HG03175 (cell line): ENCODE data around the gene MAN2A2.

Experiments used
- ATAC-seq: cut with Tn5 transposase; IDR thresholded peaks from one replicate; pipeline ENCODE4 v1.9.1; 2021; ENCODE audit warnings: mild to moderate bottlenecking, moderate library complexity; ENCODE audit not compliant: unreplicated experiment

The MAN2A2 gene

DNA sequence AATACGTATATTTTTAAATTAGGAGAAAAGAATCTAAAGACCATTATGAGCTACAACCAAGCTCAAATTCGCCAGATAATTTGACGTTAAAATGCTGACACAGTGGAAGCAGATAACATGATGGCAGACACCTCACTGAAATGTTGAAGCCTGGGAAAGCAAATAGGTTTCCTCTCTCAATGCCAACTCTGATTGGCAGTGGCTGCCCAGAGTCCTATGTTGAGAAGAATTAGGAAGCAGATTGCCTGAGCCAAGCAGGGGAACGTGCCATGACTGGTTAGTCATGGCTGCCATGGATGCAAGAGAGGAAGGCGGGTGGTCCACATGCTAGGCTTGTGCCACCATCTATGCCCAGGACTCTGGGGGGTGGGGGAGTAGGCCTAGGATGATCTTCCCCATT lies 35.2 kb downstream of the MAN2A2 start:
- no peak for ATAC-seq

DNA sequence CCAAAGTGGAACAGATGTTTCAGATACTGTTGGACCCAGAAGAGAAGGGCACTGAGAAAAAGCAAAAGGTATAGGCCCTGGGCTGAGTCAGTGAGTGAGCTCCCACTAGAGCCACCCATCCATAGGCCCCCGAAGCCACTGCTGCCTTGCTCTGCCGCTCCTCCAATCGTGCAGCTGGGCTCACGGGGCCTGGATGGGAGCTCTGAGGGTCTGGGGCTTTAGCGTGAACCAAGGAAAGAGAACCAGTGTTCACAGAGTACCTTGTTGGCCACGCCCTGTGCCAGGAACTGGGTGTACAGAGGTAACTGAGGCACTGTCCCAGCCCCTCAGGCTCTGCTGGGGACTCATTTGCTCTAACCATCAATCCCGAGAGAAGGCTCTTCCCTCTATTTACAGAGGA lies 36.7 kb downstream of the MAN2A2 start:
- ATAC-seq = no peak

DNA sequence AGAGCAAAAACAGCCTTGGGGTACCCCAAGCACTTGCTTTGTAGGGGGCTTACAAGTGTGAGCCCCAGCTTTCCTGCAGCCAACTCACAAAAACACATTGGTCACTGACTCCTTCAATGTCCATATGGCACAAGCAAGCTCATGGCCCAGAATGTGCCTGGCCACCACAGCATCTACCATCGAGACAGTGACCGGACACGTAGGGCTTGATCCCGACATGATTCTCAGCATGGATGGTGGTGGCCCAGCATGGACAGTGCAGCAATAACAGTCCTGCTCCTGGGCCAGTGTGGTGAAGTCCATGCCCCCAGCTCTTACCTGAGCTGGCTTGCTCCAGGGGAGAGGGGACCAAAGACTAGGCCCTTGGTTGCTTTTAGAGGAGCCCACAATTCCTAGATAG lies 37.9 kb downstream of the MAN2A2 start:
- no peak for ATAC-seq

DNA sequence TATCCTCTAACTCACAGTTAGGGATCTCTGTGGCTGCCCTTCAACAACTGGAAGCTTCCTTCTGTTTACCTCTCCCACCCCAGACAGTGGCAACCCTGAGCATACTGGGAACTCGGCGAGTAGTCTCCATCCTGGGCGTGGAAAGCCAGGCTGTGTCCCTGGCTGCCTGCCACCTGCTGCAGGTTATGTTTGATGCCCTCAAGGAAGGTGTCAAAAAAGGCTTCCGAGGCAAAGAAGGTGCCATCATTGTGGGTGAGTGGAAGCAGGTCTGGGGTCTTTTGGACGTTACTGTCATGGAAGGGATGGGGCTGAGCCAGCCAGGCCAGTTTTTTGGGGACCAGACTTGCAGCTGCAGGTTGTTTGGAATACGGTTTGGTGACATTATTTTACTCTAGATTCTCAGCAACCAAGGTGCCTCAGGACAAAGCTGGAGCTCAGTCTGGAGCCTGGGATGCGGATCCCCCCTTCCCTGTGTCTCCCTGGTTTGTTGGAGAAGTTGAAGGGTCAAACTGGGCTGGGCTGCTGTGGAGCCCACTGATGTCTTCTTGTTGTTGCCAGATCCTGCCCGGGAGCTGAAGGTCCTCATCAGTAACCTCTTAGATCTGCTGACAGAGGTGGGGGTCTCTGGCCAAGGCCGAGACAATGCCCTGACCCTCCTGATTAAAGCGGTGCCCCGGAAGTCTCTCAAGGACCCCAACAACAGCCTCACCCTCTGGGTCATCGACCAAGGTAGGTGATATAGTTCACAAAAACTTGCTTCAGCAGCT lies 39.4 kb downstream of the MAN2A2 start:
- ATAC-seq = no peak

DNA sequence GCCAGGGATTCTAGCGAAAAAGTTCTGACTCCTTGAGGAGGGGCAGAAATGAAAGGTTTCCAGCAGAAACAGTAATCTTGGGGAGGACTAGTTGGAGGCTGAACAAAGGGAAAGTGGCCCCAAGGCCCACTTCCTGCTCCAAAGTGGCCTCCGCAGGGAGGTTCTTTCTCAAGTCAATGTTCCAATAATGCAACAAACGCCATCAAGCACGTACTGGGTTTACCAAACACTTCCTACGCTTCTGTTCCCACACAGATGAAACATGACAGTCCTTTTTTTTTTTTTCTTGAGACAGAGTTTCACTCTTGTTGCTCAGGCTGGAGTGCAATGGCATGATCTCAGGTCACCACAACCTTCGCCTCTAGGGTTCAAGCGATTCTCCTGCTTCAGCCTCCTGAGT lies 42.0 kb downstream of the MAN2A2 start:
- ATAC-seq = no peak

DNA sequence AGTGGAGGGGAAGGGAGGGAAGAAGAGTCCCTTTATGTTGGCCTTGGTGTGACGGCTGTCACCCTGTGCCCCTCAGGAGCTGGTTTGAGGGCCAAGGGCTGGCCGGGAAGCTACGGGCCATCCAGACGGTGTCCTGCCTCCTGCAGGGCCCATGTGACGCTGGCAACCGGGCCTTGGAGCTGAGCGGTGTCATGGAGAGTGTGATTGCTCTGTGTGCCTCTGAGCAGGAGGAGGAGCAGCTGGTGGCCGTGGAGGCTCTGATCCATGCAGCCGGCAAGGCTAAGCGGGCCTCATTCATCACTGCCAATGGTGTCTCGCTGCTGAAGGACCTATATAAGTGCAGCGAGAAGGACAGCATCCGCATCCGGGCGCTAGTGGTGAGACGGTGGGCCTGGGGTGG lies 43.4 kb downstream of the MAN2A2 start:
- ATAC-seq = no peak

DNA sequence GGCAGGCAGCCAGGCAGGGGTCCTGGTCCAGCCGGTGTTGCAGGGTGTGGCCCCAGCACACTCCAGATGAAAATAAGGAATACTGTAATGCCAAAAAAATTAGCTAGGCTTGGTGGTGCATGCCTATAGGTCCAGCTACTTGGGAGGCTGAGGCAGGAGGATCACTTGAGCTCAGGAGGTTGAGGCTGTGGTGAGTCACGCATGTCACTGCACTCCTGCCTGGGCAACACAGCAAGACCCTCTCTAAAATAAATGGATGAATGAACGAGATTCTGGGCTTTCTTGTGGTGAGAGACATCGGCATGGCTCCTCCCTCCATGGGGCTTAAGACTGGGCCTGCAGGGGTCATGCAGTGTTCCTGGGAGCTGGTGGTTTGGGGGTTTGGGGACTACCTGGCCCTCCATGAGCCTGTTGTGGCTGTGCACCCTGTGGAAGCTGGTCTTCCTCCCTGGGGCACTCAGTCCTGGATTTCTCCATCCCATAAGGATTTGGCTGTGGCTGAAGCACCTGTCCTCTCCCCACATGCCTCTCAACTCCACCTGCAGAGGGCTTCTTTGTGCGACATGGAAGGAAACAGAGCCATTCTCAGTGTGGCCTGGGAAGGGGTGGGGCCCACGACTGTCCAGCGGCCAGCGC lies 44.0 kb downstream of the MAN2A2 start:
- ATAC-seq = no peak

DNA sequence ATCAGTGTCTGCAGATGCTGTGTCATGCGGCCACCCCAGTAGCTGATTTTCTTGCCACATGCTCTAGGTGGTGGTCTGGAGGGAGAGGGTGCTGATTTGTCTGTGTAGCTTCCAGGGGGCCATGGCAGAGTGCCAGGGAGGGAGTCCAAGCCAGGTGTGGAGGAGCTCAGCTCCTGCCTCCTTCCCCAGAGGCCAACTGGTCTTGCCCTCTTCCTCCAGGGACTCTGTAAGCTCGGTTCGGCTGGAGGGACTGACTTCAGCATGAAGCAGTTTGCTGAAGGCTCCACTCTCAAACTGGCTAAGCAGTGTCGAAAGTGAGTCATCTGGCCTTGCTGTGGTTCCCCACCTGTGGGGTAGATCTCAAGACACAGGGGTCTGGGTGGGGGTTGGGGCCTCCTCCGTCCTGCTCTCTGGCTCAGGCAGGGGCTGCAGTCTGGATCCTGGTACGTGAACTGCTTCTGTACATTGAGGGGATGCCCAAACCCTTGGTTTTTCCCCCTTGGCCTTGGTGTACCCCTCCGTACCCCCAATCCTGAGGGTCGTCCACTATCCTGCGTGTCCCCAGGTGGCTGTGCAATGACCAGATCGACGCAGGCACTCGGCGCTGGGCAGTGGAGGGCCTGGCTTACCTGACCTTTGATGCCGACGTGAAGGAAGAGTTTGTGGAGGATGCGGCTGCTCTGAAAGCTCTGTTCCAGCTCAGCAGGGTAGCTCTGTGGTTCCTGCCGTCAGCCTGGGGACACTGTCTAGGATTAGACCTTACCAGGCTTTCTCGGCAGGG lies 44.7 kb downstream of the MAN2A2 start:
- ATAC-seq = no peak

DNA sequence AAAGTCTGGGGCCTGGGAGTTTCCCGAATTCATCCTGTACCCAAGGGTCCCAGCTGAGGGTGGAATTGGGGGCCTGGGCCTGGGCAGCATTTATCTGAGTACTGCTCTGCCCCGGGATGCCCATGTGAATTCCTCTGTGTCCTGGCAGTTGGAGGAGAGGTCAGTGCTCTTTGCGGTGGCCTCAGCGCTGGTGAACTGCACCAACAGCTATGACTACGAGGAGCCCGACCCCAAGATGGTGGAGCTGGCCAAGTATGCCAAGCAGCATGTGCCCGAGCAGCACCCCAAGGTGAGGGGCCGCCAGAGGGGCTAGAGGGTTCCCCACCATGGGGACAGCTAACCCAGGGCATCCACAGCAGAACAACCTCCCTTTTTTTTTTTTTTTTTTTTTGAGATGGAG lies 45.4 kb downstream of the MAN2A2 start:
- no peak for ATAC-seq

DNA sequence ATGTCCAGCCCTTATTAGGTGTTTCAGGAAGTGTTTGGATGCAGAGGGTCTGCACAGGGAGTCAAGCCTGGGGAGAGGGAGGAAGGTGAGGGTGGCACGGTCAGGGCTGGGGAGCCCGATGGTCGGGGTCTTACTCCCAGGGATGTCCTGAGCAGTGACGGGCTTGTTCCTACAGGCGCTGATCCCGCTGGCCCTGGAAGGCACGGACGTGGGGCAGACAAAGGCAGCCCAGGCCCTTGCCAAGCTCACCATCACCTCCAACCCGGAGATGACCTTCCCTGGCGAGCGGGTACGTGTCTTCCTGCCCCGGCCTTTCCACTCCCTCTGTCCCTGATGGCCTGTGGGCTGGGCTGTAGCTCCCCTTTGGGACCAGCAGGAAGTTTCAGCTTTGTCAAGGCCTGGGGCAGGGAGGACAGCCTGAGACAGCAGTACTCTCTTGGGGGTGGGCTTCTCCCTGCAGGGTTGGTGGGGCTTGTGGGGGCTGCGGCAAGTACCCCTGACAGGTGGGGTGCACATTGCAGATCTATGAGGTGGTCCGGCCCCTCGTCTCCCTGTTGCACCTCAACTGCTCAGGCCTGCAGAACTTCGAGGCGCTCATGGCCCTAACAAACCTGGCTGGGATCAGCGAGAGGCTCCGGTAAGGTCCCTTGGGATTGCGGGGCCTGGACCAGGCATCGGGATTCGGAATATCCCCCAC lies 47.0 kb downstream of the MAN2A2 start:
- no peak for ATAC-seq

DNA sequence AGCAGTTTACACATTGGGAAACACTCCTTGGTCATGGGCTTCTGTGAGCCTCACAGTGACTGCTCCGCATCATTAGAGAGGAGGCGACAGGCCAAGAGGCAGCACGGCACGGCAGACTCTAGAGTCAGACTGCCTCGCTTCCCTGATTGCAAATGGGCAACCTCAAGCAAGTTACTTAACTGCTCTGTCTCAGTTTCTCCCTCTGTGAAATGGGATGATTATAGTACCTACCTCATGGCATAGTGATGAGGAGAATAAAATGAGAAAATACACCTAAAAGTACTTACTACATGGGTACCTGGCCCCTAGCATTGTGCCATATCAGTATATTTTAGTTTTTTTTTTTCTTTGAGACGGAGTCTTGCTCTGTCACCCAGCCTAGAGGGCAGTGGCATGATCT lies 47.6 kb downstream of the MAN2A2 start:
- ATAC-seq = no peak

DNA sequence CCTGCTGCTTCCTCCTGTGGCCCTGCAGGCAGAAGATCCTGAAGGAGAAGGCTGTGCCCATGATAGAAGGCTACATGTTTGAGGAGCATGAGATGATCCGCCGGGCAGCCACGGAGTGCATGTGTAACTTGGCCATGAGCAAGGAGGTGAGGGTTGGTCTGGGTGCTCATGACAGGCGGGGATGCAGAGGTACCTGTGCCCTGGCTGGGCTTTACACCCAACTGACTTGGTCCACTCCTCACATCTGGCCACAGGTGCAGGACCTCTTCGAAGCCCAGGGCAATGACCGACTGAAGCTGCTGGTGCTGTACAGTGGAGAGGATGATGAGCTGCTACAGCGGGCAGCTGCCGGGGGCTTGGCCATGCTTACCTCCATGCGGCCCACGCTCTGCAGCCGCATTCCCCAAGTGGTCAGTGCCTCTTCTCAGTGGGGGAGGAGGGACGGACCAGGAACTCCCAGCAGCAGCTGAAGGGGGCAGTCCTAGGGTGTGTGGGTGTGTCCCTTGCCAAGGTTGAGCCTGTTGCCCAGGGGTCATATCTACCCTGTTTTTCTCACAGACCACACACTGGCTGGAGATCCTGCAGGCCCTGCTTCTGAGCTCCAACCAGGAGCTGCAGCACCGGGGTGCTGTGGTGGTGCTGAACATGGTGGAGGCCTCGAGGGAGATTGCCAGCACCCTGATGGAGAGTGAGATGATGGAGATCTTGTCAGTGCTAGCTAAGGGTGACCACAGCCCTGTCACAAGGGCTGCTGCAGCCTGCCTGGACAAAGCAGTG lies 50.0 kb downstream of the MAN2A2 start:
- no peak for ATAC-seq

DNA sequence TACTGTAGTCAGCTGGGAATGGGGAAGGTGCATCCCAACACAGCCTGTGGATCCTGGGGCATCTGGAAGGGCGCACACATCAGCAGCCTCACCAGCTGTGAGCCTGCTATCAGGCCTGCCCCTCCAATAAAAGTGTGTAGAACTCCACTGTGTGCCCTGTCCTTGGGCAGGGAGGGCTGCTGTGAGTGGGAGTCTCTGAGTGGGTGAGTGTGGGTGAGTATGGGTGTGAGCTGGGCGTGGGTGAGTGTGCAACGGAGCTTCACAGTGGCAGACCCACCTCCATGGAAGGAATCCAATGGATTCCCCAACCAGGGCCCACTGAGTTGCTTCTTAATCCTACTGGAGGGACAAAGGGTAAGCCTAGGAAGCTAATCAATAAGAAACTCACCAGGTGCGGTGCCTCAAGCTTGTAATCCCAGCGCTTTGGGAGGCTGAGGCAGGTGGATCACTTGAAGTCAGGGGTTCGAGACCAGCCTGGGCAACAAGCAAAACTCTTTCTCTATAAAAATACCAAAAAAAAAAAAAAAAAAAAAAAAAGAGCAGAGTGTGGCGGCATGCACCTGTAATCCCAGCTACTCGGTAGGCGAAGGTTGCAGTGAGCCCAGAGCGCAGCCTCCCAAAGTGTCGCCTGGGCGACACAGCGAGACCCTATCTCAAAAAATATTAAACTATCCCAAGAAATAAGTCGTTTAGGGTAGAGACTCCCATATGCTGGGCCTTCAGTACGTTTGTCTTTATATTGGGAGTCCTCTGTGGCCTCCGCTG lies 51.0 kb downstream of the MAN2A2 start:
- no peak for ATAC-seq

DNA sequence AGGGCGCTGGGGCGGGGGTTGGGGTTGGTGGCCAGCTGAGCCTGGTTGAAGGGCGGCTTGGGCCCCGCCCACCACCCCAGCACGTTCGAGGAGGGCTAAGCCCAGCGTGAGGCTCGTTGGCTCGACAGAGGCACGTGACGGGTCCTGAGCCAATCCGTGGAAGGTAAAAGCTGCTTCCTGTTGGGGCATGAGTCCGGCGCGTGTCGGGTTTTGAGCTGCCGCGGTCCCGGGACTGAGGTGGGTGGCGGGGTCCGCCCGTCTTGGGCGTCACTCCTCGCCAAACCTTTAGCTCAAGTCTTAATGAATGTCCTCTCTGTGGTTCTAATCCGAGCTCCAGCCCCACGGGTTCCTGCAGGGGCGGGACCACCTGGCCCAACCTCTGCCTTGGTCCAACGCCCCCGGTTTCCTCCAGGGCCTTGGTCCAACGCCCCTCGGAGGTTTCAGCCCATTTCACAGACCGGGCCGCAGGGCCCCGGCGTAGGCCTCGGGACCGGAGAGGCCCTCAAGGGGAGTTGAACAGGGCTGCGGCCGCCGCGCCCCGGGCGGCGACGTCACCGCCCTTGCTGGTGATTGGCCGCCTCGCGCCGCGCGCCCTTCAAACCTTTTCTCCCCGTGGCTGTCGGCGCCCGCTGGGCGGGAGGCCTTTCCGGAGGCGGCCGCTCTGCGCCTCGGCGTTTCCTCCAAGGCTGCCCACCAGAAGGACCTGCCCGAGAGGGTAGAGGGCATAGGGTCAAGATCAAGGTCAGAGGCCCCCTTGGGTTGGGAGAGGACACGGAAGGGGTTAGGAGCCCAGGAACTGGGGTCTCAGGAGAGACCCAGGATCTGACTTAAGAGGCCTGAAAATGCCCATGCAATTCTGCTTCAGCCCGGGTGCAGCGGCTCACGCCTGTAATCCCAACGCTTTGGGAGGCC lies 51.9 kb downstream of the MAN2A2 start, which contains the start of gene RCCD1:
TSS of gene RCCD1 (plus strand) at position 173 of the 912 bp plus-strand sequence. CDS start 1,851 bp downstream, outside the sequence.
- ATAC-seq = peak; percentile 95

DNA sequence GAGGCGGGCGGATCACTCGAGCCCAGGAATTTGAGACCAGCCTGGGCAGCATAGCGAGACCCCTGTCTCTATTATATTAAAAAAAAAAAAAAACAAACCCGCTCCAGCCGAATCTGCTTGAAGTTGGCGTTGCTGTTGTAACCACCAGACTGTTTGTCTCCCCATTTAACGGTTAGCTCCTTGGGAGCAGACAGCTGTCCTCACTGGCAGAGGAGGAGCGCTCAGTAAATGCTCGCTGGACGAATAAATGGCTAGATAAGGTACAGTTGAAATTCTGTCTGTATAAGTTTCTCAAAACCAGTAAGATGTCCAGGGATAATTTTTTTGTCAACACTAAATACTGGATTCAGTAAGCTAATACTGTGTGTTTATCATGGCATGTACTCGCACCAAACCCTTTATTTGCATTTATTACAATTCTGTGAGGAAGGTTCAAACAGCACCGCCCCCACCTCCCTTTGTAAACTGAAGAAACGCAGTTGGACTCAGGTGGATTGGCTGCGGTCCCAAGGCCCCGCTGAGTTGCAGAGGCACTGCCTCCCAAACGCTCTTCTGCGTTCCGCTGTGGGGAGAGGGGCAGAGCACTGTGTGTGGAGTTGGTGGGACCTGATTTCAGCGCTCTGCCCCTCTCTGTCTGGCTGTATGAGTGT lies 52.6 kb downstream of the MAN2A2 start:
- no peak for ATAC-seq

DNA sequence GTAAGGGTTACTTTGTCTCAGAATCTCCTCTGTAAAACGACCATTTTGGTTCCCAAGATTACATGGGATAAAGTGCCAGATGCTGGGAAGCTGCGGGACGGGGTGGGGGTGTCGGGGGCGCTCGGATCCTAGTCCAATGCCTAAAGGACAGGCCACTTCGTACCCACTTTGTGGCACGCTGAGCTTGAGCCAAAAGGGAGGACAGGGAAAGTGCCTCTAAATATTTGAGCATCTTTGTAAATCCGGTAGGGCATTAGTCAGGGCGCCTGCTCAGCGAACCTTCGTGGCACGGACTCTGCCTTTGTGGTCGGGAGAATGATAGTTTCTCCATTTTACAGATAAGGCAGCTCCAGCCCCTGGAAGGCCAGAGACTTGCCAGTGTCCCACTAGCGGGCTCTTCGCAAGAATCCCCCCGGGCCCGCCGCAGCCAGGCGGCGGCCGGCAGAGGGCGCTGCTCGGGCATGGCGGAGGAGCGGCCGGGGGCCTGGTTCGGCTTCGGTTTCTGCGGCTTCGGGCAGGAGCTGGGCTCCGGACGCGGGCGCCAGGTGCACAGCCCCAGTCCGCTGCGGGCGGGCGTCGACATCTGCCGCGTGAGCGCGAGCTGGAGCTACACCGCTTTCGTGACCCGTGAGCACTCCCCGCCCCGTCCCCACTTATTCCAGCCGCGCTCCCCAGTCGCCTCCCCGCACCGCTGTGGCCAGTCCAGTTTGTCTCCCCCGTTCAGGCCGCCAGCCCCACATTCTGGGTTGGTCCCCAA lies 53.4 kb downstream of the MAN2A2 start:
- ATAC-seq = no peak

DNA sequence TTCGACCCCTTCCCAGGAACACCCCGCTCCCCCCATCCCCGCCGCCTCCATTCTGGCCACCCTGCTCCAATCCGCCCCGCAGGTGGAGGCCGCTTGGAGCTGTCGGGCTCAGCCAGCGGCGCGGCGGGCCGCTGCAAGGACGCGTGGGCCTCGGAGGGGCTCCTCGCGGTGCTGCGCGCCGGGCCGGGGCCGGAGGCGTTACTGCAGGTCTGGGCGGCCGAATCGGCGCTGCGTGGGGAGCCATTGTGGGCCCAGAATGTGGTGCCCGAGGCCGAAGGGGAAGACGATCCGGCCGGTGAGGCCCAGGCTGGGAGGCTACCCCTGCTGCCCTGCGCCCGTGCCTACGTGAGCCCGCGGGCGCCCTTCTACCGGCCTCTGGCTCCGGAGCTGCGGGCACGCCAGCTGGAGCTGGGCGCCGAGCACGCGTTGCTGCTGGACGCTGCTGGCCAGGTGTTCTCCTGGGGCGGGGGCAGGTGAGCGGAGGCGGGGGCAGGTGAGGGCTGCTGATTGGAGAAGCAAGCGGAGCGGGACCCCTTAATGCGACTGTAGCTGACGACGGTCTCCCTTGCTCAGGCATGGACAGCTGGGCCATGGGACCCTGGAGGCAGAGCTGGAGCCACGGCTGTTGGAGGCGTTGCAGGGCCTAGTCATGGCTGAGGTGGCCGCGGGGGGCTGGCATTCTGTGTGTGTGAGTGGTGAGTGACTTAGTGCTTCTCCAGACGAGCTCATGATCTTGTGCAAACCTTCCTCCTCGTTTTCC lies 54.1 kb downstream of the MAN2A2 start:
- ATAC-seq = no peak
